Activated naive CD8-positive, alpha-beta T cell (primary cell): ENCODE results near the gene PGP.

Experiments used
- H3K27ac Mint-ChIP-seq: one replicate; pipeline ENCODE4 v1.8.0; 2021; ENCODE audit warnings: mixed read lengths
- H3K27me3 Mint-ChIP-seq: one replicate; pipeline ENCODE4 v1.8.0; 2021; ENCODE audit warnings: mixed read lengths
- H3K36me3 Mint-ChIP-seq: one replicate; pipeline ENCODE4 v1.8.0; 2021; ENCODE audit warnings: mixed read lengths
- H3K4me1 Mint-ChIP-seq: one replicate; pipeline ENCODE4 v1.8.0; 2021; ENCODE audit warnings: low read depth, mixed read lengths
- H3K4me3 Mint-ChIP-seq: one replicate; pipeline ENCODE4 v1.8.0; 2021; ENCODE audit warnings: mild to moderate bottlenecking, mixed read lengths
- H3K9me3 Mint-ChIP-seq: one replicate; pipeline ENCODE4 v1.8.0; 2021; ENCODE audit warnings: low read depth, mixed read lengths

The PGP gene

DNA sequence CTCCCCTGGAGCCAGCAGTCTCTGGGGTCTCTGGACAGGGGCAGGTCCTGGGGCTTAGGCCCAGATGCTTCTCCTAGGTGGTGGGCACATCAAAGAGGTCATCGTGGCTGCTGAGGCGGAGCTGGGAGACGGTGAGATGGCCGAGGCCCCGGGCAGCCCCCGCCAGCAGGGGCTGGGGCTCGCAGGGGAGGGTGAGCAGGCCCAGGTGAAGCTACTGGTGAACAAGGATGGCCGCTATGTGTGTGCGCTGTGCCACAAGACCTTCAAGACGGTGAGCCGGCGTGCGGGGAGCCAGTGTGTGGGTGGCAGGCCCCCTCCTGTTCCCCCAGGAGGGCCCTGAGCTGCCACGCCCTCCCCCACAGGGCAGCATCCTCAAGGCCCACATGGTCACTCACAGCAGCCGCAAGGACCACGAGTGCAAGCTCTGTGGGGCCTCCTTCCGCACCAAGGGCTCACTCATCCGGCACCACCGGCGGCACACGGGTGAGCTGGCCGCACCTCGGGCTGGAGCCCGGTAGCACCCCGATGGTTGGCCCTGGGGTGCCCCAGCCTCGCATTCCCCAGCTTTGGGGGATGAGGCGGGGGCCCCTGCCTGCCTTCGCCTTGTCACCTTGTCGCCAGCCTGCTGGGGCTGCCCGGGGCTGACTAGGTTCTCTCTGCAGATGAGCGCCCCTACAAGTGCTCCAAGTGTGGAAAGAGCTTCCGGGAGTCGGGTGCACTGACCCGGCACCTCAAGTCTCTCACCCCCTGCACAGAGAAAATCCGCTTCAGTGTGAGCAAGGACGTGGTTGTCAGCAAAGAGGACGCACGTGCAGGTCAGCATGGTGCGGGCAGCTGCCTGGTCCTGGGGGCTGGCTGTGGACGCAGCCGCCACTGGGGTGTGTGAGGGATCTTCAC is 17.7 kb upstream of the PGP start:
- H3K27me3 Mint-ChIP-seq = no peaks in the 10 kb centered on the region
- no peaks in the 10 kb centered on the region for H3K4me1 Mint-ChIP-seq
- H3K4me3 Mint-ChIP-seq = no peak overlapping the region
- no peaks in the 10 kb centered on the region for H3K36me3 Mint-ChIP-seq
- H3K9me3 Mint-ChIP-seq = no peaks in the 10 kb centered on the region
- no peak overlapping the region for H3K27ac Mint-ChIP-seq

DNA sequence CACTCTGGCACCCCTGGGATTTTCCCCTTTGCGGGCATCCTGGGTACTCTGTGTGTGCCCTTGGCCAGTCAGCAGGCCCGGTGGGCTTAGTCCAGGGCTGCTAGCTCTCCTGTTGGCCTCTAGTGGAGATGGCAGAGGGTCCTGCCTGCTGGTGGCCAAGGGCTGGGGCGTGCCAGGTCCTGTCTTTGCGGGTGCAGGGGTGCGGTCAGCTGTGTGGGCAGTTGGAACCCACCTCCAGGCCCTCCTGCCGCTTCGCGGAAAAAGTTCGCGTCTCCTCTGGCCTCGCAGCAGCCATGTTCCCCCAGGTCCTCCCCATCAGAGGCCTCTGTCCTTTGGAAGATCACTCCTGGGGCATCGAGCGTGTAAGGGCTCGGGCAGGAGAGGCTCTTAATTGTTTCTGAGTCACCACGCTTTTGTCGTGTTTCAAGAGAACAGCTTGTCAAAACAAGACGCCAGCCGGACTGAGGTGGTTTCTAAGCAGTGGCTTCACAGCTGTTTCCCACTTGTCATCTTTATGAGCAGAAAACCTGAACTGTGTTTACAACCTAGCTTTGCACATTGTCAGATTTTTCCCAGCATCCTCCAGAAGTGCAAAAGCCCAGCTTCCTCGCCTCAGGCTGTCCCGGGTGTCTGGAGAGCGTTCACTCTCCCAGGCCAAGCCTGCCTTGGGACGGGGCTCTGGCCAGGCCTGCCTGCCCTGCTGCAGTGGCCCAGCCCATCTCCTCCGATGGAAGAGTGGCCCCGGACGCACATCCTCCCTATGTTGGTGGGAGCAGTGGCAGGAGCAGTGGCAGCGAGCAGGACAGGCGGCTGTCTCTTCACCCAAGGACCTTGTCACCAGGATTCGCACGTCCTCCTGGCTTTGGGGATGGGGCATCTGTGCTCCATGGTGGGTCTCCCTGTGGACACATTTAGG is 16.6 kb upstream of the PGP start:
- Mint-ChIP-seq H3K4me3 (no peak overlapping the region), H3K36me3 (no peaks in the 10 kb centered on the region), H3K4me1 (no peaks in the 10 kb centered on the region), H3K27me3 (no peaks in the 10 kb centered on the region), H3K9me3 (no peaks in the 10 kb centered on the region), H3K27ac (no peak overlapping the region)

DNA sequence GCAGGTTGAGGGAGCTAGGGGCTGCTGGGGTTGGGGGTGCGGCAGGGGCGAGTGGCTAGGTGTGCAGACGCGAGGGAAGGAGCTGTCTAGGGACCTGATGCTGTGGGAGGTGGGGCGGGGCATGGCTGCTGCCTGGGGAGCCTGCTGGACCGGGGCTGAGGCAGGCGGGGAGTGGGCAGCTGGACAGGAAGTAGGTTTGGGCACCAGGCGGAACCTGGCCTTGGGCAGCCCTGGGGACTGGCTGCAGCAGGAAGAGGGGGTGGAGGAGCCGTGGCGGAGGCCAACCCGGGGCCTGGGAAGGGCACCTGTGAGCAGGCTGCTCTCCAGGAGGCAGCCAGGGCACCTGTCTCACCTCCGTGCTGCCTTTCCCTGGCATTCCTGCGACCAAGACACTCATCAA is 15.7 kb upstream of the PGP start:
- Mint-ChIP-seq H3K4me3 (no peak overlapping the region), H3K27me3 (no peaks in the 10 kb centered on the region), H3K27ac (no peak overlapping the region), H3K9me3 (no peaks in the 10 kb centered on the region), H3K36me3 (no peaks in the 10 kb centered on the region), H3K4me1 (peaks cover 5% of the 10 kb centered on the region)

DNA sequence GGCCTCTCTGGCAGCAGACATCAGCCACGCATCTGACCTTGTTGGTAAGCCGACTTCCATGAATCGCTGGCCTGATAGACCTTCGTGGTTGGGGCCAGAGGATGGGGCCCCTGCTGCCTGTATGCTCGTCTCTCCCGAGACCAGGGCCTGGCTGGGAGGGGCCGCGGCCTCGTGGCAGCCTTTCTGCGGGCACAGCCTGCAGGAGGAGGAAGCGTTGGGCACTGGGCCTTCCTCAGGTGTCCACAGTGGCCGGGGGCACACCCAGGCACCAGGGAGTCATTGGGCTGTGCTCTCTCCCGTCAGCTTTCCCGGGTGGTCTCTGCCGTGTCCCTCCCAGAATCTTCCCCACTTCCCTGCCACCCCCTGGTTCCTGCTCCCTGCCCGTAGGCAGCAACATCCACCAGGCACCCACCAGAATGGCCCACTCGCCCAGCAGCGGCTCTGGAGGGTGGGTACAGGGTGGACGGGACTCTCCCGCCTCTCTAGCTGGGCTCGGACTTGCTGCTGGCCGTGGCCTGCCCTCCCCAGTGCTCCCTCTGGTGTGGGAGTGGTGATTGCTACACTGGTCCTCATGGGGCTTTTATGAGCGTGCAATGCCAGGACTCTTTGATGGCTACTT is 15.1 kb upstream of the PGP start:
- H3K4me3 Mint-ChIP-seq = no peak overlapping the region
- H3K36me3 Mint-ChIP-seq = no peaks in the 10 kb centered on the region
- H3K27ac Mint-ChIP-seq = no peak overlapping the region
- H3K4me1 Mint-ChIP-seq = peaks cover 7% of the 10 kb centered on the region
- no peaks in the 10 kb centered on the region for H3K9me3 Mint-ChIP-seq
- H3K27me3 Mint-ChIP-seq = no peaks in the 10 kb centered on the region

DNA sequence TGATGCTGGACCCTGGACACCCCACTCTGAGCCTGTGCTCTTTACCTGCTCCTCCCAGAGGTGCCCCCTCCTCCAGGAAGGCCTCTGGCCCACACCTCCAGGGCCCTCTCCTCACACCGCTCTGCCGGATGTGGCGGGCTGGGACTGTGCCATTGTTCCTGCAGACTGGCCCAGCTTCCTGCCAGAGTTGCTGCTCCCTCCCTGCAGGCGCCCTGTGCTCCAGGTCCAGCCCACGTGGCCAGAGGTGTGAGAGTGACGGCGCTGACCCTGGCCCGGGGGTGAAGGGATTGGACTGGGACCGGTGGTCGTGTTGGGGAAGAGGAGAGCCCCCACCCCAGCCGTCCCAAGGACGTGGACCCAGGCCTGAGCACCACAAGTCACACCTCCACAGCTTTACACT is 14.5 kb upstream of the PGP start:
- Mint-ChIP-seq H3K9me3 (no peaks in the 10 kb centered on the region), H3K4me3 (no peak overlapping the region), H3K36me3 (no peaks in the 10 kb centered on the region), H3K27me3 (no peaks in the 10 kb centered on the region), H3K27ac (no peak overlapping the region), H3K4me1 (peaks cover 11% of the 10 kb centered on the region)

DNA sequence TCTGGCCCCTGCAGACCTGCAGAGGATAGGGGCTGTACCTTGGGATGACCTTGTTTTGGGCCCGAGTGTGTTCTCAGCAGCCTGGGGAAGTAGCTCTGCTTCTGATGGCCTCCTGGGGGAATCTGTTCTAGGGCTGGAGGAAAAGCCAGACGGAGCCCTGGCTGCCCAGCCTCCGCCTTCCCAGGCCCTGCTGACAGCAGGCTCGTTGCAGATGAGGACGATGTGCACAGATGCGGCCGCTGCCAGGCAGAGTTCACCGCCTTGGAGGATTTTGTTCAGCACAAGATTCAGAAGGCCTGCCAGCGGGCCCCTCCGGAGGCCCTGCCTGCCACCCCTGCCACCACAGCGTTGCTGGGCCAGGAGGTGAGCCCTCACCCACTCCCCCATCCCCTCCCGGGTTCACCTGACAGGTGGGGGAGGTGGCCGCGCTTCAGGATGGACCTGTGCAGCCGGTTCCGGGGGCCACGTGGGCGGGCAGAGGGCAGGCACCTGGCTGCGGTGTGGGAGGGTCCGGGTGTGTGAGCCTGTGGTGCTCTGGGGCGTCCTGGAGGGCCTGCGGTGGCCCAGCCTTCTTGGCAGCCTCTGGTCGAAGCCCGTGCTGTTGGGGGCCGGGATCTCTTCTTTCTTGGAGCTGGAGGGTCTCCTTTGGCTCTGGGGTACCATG is 13.7 kb upstream of the PGP start:
- Mint-ChIP-seq H3K9me3 (no peaks in the 10 kb centered on the region), H3K4me1 (peaks cover 12% of the 10 kb centered on the region), H3K4me3 (no peak overlapping the region), H3K27ac (no peak overlapping the region), H3K36me3 (no peaks in the 10 kb centered on the region), H3K27me3 (no peaks in the 10 kb centered on the region)

DNA sequence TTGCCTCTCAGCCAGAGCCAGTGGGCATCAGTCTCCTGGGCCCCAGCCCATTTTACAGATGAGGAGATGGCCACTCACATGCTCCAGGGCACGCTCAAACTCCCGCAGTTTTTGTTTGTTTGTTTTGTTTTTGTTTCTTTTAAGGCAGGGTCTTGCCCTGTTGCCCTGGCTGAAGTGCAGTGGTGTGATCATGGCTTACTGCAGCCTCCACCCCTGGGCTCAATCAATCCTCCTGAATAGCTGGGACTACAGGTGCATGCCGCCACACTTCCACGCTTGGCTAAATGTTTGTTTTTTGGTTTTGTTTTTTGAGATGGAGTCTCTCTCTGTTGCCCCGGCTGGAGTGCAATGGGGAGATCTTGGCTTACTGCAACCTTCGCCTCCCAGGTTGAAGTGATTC is 12.3 kb upstream of the PGP start:
- no peaks in the 10 kb centered on the region for H3K27me3 Mint-ChIP-seq
- no peak overlapping the region for H3K4me3 Mint-ChIP-seq
- no peaks in the 10 kb centered on the region for H3K36me3 Mint-ChIP-seq
- no peaks in the 10 kb centered on the region for H3K9me3 Mint-ChIP-seq
- no peak overlapping the region for H3K27ac Mint-ChIP-seq
- peaks cover 12% of the 10 kb centered on the region for H3K4me1 Mint-ChIP-seq

DNA sequence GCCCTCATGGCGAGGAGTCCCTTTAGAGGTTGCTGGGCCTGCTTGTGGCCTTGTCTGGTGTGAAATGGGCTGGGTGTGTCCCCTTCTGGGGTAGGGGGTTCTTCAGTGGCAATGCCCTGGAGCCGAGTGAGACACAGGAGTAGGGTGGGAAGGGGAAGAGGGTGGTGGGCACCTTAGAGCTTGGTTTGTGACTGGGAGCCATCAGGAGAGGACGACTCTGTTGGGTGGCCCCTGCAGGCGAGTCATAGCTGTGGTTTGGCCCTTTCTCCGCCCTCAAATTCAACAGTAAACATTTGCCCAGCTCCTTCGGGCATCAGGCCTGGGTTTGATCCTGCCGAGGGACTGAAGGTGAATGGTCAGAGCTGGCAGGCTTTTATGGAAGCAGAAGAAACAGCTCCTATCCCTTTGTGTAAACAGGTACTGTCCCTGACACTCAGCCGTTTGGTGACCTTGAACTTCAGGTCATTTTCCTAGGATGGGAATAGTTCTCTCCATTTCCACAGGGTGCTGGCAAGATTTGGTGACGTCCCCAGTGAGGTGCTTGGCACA is 11.7 kb upstream of the PGP start:
- no peak overlapping the region for H3K27ac Mint-ChIP-seq
- H3K36me3 Mint-ChIP-seq = no peaks in the 10 kb centered on the region
- H3K9me3 Mint-ChIP-seq = no peaks in the 10 kb centered on the region
- H3K4me1 Mint-ChIP-seq = peaks cover 12% of the 10 kb centered on the region
- peak overlapping the region; percentile 40 for H3K4me3 Mint-ChIP-seq
- no peaks in the 10 kb centered on the region for H3K27me3 Mint-ChIP-seq

DNA sequence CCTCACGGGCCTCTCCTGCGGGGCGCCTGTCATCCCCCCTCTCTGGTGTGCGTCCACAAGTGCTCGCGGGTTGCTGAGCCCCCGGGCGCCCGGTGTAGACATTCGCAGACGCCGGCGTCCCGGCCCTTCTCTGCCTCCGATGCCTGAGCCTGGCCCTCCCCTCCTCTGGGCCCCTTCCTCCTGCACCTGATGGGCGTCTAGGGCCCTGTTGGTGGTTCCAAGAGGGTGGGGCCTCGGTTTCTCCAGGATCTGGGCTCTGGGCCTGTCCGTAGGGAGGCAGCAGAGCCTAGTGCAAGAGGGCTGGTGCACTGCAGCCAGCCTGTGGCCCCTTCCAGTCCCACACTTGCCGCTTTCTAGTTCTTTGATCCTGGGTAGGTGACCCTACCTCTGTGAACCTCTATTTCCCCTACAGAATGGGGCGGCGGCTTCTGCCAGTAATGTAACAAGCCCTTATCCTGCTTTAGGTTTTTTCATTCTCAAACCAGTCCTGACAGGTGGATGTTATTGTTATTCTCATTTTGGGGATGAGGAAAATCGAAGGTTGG is 9.4 kb upstream of the PGP start:
- no peaks in the 10 kb centered on the region for H3K9me3 Mint-ChIP-seq

DNA sequence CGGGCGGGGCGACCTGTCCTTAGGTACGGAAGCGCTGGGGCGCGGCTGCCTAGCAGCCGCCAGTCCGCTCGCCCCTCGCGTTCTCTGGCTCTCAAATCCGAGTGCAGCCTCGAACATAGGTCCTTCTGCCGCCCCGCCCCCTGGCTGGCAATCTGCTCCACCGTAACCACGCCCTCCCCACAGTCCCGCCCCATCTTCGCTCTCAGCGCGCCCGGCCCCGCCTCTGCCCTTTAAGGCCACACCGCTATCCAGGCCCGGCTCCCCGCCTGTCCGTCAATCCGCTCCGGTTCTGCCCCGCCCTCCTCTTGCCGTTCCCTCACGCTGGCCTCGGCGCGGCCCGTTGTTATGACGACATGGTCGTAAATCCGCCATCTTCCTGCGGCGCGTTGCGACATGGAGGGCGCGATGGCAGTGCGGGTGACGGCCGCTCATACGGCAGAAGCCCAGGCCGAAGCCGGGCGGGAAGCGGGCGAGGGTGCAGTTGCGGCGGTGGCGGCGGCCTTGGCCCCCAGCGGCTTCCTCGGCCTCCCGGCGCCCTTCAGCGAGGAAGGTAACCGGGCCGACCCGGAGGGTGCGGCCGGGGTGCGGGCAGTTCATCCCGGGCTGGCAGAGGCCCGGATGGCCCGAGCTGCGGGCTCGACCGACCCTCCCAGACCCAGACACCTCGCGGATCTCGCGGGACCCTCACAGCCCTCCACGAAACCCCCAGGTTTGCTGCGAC is 8.7 kb upstream of the PGP start, which contains the start of gene E4F1:
TSS of gene E4F1 (plus strand) at position 371 of the 721 bp plus-strand sequence. CDS start at position 394, 23 bp downstream.
- H3K27ac Mint-ChIP-seq = peak within 1 kb of the TSS; percentile 54
- H3K36me3 Mint-ChIP-seq = no peaks in the 10 kb centered on the region
- H3K9me3 Mint-ChIP-seq = no peaks in the 10 kb centered on the region
- peak within 1 kb of the TSS; percentile 87 for H3K4me3 Mint-ChIP-seq
- H3K4me1 Mint-ChIP-seq = peaks cover 12% of the 10 kb centered on the region
- H3K27me3 Mint-ChIP-seq = no peaks in the 10 kb centered on the region

More for the DNA sequence above, 9.4 kb upstream of the PGP start:
- no peaks in the 10 kb centered on the region for H3K27me3 Mint-ChIP-seq
- peak overlapping the region; percentile 87 for H3K4me3 Mint-ChIP-seq
- peaks cover 12% of the 10 kb centered on the region for H3K4me1 Mint-ChIP-seq
- H3K27ac Mint-ChIP-seq = peak overlapping the region; percentile 10
- no peaks in the 10 kb centered on the region for H3K36me3 Mint-ChIP-seq

DNA sequence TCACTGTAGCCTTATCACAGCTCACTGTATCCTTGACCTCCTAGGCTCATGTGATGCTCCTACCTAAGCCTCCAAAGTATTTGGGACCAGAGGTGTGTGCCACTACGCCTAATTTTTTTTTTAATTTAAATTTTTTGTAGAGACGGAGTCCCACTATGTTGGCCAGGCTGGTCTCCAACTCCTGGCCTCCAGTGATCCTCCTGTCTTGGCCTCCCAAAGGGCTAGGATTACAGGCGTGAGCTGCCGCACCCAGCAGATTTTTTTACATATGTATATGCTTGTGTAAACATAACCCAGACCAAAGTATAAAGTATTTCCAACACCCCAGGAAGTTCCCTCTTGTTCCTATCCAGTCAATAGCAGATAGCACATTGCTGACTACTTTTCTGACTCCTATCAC is 1.7 kb upstream of the PGP start:
- Mint-ChIP-seq H3K4me3 (peak overlapping the region; percentile 90), H3K36me3 (peaks cover 5% of the 10 kb centered on the region), H3K27me3 (no peaks in the 10 kb centered on the region), H3K27ac (no peak overlapping the region), H3K4me1 (peaks cover 15% of the 10 kb centered on the region), H3K9me3 (no peaks in the 10 kb centered on the region)

DNA sequence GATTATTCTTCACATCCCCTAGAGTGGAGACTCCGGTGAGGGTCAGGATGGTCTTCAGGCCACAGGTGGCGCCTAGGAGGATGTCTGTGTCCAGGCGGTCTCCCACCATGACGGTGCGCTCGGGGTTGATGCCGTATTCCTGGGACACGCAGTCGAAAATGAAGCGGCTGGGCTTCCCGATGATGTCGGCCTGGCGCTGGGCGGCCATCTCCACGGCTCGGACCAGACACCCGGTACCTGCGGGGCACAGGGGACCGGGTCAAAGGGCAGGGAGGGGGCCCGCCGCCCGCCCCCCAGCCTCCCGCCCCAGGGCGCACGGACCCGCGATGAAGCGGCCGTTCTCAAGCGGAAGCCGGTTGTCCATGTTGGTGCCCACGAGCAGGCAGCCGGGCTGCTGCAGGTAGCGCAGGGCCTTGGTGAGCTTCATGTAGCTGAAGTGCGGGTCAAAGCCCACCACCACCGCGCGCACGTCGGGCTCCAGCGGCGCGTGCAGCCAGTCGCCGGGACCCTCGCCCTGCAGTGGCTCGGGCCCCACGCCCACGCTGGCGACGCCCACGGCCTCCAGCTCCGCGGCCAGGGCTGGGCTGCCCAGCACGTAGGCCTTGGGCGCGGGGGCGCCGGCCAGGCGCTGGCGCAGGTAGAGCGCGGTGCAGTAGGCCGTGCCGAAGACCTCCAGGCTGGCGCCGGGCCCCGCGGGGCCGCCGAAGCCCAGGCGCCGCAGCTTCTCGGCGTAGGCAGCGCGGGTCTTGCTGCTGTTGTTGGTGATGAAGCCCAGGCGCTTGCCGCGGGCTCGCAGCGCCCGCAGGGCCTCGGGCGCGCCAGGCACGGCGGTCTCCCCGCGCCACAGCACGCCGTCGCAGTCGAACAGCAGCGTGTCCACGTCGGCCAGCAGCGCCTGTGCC is 572 bp downstream of the PGP start:
- peak overlapping the region; percentile 91 for H3K4me3 Mint-ChIP-seq
- H3K4me1 Mint-ChIP-seq = peaks cover 15% of the 10 kb centered on the region
- H3K27ac Mint-ChIP-seq = peak overlapping the region; percentile 46
- no peaks in the 10 kb centered on the region for H3K9me3 Mint-ChIP-seq
- peaks cover 5% of the 10 kb centered on the region for H3K36me3 Mint-ChIP-seq
- no peaks in the 10 kb centered on the region for H3K27me3 Mint-ChIP-seq
